DMS53 treated with DMSO at 0.1 percent for 48 hours (cell line): ENCODE data around the gene SFSWAP.

Experiments
- DNase-seq: peaks from one replicate; lab custom pipeline; 2025; ENCODE audit not compliant: unreplicated experiment; lab: John Stamatoyannopoulos, UW

The SFSWAP gene

DNA sequence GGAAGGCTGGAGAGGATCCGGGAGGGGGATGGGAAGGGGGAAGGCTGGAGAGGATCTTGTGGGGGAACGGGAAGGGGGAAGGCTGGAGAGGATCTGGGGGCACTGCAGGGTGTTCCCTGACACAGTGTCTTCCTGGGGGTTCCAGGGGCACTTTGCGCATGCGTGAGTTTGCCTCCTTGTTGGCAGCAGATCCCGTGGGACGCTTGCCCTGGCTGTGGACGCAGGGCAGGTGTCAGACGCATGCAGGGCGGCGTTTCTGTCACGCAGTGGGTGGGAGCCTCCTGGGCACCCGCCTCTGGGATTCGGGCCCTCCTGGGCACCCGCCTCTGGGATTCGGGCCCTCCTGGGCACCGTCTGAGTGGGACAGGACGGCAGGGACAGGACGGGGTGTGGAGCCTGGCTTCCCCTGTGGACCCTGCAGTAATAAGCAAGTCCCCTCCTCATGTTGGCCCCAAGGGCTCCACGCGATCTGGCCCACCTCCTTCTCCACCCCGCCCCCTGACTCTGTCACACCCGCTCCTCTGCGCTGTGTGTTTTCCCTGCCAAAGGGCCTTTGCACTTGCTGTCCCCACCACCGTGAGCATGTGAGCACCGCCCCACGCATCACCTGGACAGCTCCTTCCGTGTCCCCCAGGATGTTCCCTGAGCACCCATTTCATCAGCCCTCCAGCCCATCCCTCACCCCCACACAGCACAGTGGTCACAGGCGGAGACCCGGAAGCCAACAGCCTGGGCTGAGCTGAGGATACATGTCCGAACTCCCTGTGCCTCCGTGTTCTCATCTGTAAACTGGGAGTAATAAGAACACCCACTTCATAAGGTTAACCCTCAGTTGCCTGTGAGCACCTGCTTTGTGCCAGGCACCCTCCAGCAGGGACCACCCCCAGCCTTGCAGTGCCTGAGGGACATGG lies 121.7 kb downstream of the SFSWAP start:
- peak; percentile 77 for DNase-seq

DNA sequence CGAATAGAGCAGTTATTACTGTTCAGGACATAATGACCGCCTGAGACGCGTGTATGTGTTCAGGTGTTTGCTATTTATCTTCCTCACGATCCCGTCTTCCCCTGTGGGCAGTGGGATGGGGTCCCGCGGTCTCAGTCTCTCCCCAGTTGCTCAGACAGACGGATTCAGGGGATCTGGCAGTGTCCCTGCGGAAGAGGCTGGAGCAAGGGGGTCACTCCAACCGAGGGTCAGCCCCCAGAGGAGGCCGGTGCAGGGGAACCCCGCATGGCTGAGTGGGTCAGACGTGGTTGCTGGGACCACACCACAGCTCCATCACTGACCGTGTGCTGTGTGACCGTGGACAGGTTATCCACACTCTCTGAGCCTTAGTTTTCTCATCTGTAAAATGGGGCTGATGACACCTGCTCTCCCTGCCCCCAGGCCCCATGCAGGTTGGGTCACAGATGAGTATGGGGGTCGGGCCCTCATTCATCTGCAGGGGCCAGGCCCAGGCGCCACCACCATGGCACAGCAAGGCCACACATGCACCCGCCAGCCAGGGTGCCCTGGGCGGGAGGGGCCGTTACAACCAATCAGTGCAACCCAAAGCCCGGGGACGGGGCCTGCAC lies 122.5 kb downstream of the SFSWAP start:
- DNase-seq = no peak

DNA sequence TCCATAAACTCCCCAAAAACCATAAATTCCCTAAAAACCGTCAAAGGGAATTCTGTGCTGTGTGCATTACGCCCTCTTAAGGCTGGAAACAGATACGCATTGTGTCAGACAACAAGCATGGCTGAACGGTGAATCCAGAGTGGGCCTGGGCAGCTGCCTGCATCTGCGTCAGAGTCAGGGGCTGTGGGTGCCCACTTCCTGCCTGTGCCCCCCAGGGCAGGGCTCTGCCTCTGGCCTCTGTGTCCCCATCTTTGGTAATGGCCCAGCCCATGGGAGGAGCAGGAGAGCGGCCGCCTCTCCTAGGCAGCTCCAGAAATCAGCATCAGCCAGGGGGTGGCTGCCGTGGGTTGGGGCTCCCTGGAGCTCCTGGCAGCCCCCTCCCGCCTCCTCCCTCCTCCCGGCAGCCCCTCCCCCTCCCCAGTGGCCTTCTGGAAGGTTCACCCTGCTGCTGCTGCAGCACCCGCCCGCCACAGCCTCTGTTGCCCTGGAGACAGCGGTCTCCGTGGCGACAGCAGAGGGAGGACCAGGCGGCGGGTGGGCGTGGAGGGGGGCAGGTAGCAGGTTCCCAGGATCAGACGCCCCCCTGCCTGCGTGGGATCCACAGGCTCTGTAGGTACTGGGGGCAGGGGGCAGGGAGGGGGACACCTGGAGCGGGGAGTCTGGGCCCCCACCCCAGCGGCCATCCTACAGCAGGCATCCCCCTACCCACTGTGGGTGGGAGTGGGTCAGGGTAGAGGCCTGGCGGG lies 123.2 kb downstream of the SFSWAP start:
- no peak for DNase-seq

DNA sequence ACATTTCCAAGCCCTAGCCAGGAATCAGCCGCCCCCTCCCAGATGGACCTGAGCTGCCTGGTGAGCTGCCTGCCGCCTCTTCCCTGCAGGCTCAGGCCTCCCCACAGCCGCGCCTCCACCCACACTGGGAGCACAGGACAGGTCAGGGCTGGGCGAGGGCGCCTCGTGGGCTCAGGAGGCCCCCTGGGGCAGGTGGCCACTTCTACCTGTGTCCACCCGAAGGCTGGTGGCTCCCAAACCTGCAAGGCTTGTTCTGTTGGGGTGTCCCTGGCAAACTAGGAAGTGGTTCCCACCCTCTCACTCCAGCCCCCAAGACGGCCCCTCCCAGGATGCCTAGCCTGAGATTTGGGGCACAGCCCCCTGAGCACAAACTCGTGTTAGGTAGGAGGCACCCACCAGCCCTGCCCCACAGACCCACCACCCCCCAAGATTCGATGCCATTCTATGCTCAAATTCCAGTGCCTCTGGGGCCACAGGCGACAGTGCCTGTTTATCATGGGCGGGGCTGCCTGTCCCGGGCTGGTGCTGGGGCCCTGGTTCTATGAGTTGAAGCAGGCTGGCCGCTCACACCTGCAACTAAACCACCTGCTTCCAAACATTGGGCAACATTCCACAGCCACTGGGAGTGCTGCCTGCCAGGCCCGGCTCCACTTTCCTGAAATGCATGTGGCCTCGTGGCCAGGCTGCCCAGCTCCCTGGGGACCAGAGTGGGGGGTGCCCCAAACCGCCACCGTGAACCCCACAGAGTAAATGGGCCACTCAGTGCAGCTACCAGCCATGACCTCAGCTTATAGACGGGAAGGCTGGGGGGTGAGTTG lies 124.1 kb downstream of the SFSWAP start:
- DNase-seq = no peak

GRCh38 chr12:131835616-131836171 lies 124.8 kb downstream of the SFSWAP start:
- no peak for DNase-seq

DNA sequence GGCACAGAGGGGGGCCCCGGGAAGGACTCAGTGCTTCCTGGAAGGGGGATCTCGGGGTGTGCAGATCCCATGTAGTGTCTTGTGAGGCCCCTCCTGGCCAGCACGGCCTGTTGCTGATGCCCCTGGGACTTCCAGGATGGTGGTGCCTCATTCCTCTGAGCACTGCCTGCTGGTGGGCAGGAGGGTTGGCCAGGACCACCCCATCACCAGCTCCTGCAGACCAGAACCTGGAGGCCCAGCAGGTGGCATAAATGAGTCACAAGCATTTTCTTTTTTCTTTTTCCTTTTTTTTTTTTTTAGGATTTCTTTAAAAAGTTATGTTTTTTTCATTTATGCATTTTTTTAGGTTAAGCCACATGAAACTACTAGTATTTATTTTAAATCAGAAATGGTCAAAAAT lies 125.3 kb downstream of the SFSWAP start:
- no peak for DNase-seq

DNA sequence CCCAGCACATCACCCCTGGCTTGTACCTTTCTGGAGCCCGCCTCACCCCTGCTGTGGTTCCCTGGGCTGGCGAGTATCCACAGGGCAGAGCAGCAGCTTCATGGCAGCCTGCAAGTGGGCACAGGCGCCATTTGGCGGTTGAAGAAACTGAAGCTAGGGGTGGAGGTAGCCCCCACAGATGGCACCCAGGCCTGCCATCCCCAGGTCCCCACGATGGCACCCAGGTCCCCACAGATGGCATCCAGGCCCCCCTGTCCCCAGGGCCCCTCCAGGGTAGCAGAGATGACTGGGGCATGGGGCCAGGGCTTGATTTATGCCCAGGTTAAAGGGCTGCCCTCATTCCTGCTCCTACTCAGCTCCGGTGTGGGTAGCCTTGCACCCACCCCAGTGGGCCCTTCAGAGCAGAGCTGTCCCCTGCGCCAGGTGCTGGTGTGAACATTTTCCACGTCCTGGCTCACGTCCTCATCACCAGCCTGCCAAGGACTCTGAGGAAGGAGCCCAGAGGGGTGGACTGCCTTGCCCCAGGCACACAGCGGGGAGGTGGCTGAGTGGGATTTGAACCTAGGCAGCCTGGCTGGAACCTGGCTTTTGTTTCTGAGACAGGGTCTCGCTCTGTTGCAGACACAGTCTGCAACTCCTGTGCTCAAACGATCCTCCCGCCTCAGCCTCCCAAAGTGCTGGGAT lies 126.0 kb downstream of the SFSWAP start:
- DNase-seq = no peak

- DNase-seq = no peak
Observed at GRCh38 chr12:131840643-131841416, 129.9 kb downstream of the SFSWAP start.

- no peak for DNase-seq
Observed at GRCh38 chr12:131841547-131841946, 130.7 kb downstream of the SFSWAP start.

DNA sequence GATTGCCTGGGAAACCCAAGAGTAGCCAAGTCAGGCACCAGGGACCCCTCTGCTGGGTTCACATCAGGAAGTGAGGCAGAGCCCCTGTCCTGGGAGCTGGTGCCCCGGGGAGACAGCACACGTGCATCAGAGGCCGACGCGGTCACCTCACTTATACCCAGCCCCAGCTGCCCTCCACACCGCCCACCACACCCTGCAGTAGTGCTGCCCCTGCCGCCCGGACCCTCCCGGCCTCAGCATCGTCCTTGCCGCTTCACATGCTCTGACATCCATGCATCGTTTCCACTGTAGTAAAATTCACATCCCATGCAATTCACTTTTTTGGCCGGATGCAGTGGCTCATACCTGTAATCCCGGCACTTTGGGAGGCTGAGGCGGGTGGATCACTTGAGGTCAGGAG lies 131.3 kb downstream of the SFSWAP start:
- DNase-seq = no peak

- no peak for DNase-seq
Observed at GRCh38 chr12:131843527-131843926, 132.6 kb downstream of the SFSWAP start.

- DNase-seq = no peak
Observed at GRCh38 chr12:131844140-131844539, 133.2 kb downstream of the SFSWAP start.

GRCh38 chr12:131844656-131845055 lies 133.8 kb downstream of the SFSWAP start:
- no peak for DNase-seq

DNA sequence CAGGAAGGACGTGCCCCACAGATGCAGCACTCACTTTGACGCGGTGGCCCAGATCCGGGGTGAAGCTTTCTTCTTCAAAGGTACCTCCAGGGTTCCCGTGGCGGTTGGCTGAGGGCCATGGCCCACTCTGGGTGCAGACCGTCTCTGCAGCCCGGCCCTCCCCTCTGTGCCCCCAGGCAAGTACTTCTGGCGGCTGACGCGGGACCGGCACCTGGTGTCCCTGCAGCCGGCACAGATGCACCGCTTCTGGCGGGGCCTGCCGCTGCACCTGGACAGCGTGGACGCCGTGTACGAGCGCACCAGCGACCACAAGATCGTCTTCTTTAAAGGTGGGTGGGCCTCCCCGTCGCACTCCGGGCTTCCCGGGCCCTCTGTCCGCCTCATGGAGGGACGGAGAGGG lies 134.2 kb downstream of the SFSWAP start:
- DNase-seq = no peak

GRCh38 chr12:131847456-131847855 lies 136.6 kb downstream of the SFSWAP start:
- DNase-seq = no peak

DNA sequence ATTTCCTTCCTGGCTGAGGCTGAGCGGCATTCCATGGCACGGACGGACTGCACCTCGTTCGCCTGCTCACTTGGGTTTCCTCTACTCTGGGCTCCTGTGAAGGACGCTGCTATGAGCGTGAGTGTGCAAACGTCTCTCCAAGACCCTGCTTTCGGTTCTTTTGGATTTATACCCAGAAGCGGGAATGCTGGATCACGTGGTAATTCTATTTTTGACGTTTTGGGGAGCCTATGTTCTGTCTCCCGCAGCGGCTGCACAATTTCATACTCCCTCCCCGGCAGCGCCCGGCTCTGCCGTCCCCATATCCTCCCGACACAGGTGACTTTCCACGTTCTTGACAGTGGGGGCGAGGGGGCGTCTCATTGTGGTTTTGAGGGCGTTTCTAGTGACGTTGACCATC lies 137.9 kb downstream of the SFSWAP start:
- no peak for DNase-seq
